Activated CD8-positive, alpha-beta memory T cell treated with anti-CD3 and anti-CD28 coated beads for 4 hours (primary cell): ENCODE results near the gene LHX2.

Source experiments
- DNase-seq, 2 donors: peaks; one replicate each; pipeline ENCODE4 v3.0.0-alpha.2; 2020; ENCODE audit warnings: low read depth in 2 of 2

LHX2 gene

GRCh38 chr9:124013309-124014210 lies 2.0 kb downstream of the LHX2 start:
- DNase-seq = no peak

GRCh38 chr9:124014211-124014955 lies 2.8 kb downstream of the LHX2 start:
- DNase-seq = no peak

- no peak for DNase-seq
Observed at GRCh38 chr9:124014956-124015660, 3.5 kb downstream of the LHX2 start.

GRCh38 chr9:124015661-124016131 lies 4.1 kb downstream of the LHX2 start:
- no peak for DNase-seq

- DNase-seq = no peak
Observed at GRCh38 chr9:124016175-124017050, 4.8 kb downstream of the LHX2 start.

GRCh38 chr9:124017051-124017928 lies 5.7 kb downstream of the LHX2 start:
- no peak for DNase-seq

- no peak for DNase-seq
Observed at GRCh38 chr9:124017929-124018729, 6.6 kb downstream of the LHX2 start.

- no peak for DNase-seq
Observed at GRCh38 chr9:124018730-124019697, 7.4 kb downstream of the LHX2 start.

- DNase-seq = no peak
Observed at GRCh38 chr9:124019771-124020519, 8.4 kb downstream of the LHX2 start.

GRCh38 chr9:124020520-124021384 lies 9.2 kb downstream of the LHX2 start:
- DNase-seq = no peak

- no peak for DNase-seq
Observed at GRCh38 chr9:124021385-124021769, 9.8 kb downstream of the LHX2 start.

- DNase-seq = no peak
Observed at GRCh38 chr9:124022201-124023121, 10.9 kb downstream of the LHX2 start.

- no peak for DNase-seq
Observed at GRCh38 chr9:124024107-124024506, 12.5 kb downstream of the LHX2 start.

- DNase-seq = no peak
Observed at GRCh38 chr9:124029617-124030016, 18.0 kb downstream of the LHX2 start.

GRCh38 chr9:124030969-124031451 lies 19.4 kb downstream of the LHX2 start:
- no peak for DNase-seq
